Measurements from ENCODE around the gene EGLN1. TPM values are rescaled to one million over a fixed set of nuclear protein-coding genes. Genes with fewer than 3 reads are reported as not detected.

EGLN1 gene
- total RNA-seq, 1 experiment from 2014 or later, result 27.1 TPM

DNA sequence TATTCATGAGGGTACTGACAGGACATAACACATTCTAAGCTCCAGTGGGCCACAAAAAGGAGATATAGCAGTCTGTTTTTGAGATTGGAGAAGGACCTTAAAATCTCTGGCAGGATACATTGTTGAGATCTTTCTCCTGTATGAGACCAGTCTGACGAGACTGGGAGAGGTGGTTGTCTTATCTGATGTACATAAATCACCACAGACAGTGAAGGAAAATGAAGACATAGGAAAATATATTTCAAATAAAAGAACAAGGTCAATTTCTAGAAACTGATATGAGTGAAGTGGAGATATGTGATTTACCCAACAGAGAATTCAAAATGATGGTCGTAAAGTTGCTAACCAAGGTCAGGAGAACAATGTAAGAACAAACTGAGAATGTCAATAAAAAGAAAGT lies 21.3 kb upstream of the EGLN1 start:
- no peak overlapping the region for H3K4me3 ChIP-seq (replicated peaks in 1 of 2; ENCODE audit: low read depth in 1 of 2, low read length in 2 of 2)
- H3K79me2 ChIP-seq (ENCODE audit: insufficient read depth, low read length), result no peaks in the 10 kb centered on the region
- no peaks in the 10 kb centered on the region for H4K20me1 ChIP-seq (ENCODE audit: insufficient read depth)
- no peak overlapping the region for H2AFZ ChIP-seq (ENCODE audit: low read depth, low read length, poor library complexity, severe bottlenecking)
- H3K27ac ChIP-seq (ENCODE audit: low read depth, low read length), result no peak overlapping the region
- CTCF ChIA-PET, result no interaction called here
- no peaks in the 10 kb centered on the region for H3K36me3 ChIP-seq (ENCODE audit: control insufficient read depth in 1 of 2, insufficient read depth in 2 of 2, low read length in 2 of 2)
- H3K9ac ChIP-seq (ENCODE audit: low read length), result no peak overlapping the region
- BruUV-seq (replicated peaks), result no TSS peak
- intact Hi-C loops (cut with micrococcal nuclease), result no loop called here
- no peaks in the 10 kb centered on the region for H3K4me1 ChIP-seq (ENCODE audit: control insufficient read depth in 1 of 2, insufficient read depth in 2 of 2, low read length in 2 of 2)
- RAD21 ChIA-PET (ENCODE audit: low non-redundant PET in 1 of 2, low total read pairs in 2 of 2, uncharacterized antibody in 2 of 2, unreplicated experiment in 2 of 2), result no interaction called here
- ATAC-seq (no peak), DNase-seq (ENCODE audit: low read depth, low spot score) (no peak)
- POLR2A ChIA-PET, result no interaction called here
- no peak overlapping the region for H3K4me2 ChIP-seq (ENCODE audit: low read length)
- no peaks in the 10 kb centered on the region for H3K9me2 ChIP-seq (ENCODE audit: insufficient read depth)
- H3K27me3 ChIP-seq (ENCODE audit: insufficient read depth, low read length), result no peaks in the 10 kb centered on the region
- TF ChIP-seq, protein P1, sequence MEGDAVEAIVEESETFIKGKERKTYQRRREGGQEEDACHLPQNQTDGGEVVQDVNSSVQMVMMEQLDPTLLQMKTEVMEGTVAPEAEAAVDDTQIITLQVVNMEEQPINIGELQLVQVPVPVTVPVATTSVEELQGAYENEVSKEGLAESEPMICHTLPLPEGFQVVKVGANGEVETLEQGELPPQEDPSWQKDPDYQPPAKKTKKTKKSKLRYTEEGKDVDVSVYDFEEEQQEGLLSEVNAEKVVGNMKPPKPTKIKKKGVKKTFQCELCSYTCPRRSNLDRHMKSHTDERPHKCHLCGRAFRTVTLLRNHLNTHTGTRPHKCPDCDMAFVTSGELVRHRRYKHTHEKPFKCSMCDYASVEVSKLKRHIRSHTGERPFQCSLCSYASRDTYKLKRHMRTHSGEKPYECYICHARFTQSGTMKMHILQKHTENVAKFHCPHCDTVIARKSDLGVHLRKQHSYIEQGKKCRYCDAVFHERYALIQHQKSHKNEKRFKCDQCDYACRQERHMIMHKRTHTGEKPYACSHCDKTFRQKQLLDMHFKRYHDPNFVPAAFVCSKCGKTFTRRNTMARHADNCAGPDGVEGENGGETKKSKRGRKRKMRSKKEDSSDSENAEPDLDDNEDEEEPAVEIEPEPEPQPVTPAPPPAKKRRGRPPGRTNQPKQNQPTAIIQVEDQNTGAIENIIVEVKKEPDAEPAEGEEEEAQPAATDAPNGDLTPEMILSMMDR (IDR thresholded peaks at IDR 0.05 in 2 of 3, conservative IDR thresholded peaks at IDR 0.05 in 1 of 3; ENCODE audit: borderline replicate concordance in 1 of 3, insufficient read depth in 1 of 3, low read depth in 2 of 3, low read length in 2 of 3), result no peak
- TF ChIP-seq JUND (IDR thresholded peaks at IDR 0.05) (no peak), ELF1 (IDR thresholded peaks at IDR 0.05; ENCODE audit: borderline replicate concordance, low read depth) (no peak), TCF7L2 (IDR thresholded peaks at IDR 0.05; ENCODE audit: borderline replicate concordance, extremely low read depth, insufficient read depth, insufficient read length) (no peak), RAD21 (IDR thresholded peaks at IDR 0.05; ENCODE audit: low read depth) (no peak), SRF (IDR thresholded peaks at IDR 0.05; ENCODE audit: low read depth) (no peak), SP1 (IDR thresholded peaks at IDR 0.05; ENCODE audit: low read depth) (no peak), FOSL1 (IDR thresholded peaks at IDR 0.05; ENCODE audit: low read depth) (no peak), EZH2phosphoT487 (IDR thresholded peaks at IDR 0.05; ENCODE audit: borderline replicate concordance) (no peak), POLR2A (IDR thresholded peaks at IDR 0.05; ENCODE audit: borderline replicate concordance, extremely low read depth, insufficient read depth, insufficient read length) (no peak), ZFX (IDR thresholded peaks at IDR 0.05) (no peak), POLR2AphosphoS5 (IDR thresholded peaks at IDR 0.05; ENCODE audit: low read depth, low read length) (no peak), SIN3A (IDR thresholded peaks at IDR 0.05; ENCODE audit: low read depth) (no peak), CEBPB (IDR thresholded peaks at IDR 0.05; ENCODE audit: low read depth) (no peak)
- TF ChIP-seq, protein P2, sequence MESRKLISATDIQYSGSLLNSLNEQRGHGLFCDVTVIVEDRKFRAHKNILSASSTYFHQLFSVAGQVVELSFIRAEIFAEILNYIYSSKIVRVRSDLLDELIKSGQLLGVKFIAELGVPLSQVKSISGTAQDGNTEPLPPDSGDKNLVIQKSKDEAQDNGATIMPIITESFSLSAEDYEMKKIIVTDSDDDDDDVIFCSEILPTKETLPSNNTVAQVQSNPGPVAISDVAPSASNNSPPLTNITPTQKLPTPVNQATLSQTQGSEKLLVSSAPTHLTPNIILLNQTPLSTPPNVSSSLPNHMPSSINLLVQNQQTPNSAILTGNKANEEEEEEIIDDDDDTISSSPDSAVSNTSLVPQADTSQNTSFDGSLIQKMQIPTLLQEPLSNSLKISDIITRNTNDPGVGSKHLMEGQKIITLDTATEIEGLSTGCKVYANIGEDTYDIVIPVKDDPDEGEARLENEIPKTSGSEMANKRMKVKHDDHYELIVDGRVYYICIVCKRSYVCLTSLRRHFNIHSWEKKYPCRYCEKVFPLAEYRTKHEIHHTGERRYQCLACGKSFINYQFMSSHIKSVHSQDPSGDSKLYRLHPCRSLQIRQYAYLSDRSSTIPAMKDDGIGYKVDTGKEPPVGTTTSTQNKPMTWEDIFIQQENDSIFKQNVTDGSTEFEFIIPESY (IDR thresholded peaks at IDR 0.05; ENCODE audit: extremely low read depth, insufficient replicate concordance, low read length), result no peak
- TF ChIP-seq, protein P3, sequence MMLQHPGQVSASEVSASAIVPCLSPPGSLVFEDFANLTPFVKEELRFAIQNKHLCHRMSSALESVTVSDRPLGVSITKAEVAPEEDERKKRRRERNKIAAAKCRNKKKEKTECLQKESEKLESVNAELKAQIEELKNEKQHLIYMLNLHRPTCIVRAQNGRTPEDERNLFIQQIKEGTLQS (IDR thresholded peaks at IDR 0.05), result no peak
- TF ChIP-seq, protein P4, sequence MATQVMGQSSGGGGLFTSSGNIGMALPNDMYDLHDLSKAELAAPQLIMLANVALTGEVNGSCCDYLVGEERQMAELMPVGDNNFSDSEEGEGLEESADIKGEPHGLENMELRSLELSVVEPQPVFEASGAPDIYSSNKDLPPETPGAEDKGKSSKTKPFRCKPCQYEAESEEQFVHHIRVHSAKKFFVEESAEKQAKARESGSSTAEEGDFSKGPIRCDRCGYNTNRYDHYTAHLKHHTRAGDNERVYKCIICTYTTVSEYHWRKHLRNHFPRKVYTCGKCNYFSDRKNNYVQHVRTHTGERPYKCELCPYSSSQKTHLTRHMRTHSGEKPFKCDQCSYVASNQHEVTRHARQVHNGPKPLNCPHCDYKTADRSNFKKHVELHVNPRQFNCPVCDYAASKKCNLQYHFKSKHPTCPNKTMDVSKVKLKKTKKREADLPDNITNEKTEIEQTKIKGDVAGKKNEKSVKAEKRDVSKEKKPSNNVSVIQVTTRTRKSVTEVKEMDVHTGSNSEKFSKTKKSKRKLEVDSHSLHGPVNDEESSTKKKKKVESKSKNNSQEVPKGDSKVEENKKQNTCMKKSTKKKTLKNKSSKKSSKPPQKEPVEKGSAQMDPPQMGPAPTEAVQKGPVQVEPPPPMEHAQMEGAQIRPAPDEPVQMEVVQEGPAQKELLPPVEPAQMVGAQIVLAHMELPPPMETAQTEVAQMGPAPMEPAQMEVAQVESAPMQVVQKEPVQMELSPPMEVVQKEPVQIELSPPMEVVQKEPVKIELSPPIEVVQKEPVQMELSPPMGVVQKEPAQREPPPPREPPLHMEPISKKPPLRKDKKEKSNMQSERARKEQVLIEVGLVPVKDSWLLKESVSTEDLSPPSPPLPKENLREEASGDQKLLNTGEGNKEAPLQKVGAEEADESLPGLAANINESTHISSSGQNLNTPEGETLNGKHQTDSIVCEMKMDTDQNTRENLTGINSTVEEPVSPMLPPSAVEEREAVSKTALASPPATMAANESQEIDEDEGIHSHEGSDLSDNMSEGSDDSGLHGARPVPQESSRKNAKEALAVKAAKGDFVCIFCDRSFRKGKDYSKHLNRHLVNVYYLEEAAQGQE (IDR thresholded peaks at IDR 0.05; ENCODE audit: low read depth), result no peak
- TF ChIP-seq, protein P5, sequence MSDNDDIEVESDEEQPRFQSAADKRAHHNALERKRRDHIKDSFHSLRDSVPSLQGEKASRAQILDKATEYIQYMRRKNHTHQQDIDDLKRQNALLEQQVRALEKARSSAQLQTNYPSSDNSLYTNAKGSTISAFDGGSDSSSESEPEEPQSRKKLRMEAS (IDR thresholded peaks at IDR 0.05), result no peak
- H3K9me3 ChIP-seq (ENCODE audit: control insufficient read depth in 1 of 2, insufficient read depth in 1 of 2, low read depth in 1 of 2, low read length in 2 of 2), result no peaks in the 10 kb centered on the region

Measured in HCT116 (cell line).